Astrocyte of the spinal cord (primary cell): ENCODE measurements around the gene DDA1.

Experiments
- DNase-seq: peaks from one replicate; pipeline ENCODE4 v3.0.0; 2011; ENCODE audit warnings: low read depth, low spot score
- H3K4me3 ChIP-seq: 2 replicates; pipeline ENCODE4 v1.5.1; 2011; ENCODE audit warnings: low read depth, mild to moderate bottlenecking, low read length, moderate library complexity
- in situ Hi-C: cut with HindIII; loops from 2 replicates; pipeline ENCODE4 v1.10.0; 2017; ENCODE audit warnings: low sequenced_read_pairs
- TF ChIP-seq, protein P1 (sequence below): IDR thresholded peaks from 2 replicates; pipeline ENCODE4 v1.5.1; 2012; ENCODE audit warnings: low read depth, mild to moderate bottlenecking, low read length, inconsistent platforms

Gene DDA1

DNA sequence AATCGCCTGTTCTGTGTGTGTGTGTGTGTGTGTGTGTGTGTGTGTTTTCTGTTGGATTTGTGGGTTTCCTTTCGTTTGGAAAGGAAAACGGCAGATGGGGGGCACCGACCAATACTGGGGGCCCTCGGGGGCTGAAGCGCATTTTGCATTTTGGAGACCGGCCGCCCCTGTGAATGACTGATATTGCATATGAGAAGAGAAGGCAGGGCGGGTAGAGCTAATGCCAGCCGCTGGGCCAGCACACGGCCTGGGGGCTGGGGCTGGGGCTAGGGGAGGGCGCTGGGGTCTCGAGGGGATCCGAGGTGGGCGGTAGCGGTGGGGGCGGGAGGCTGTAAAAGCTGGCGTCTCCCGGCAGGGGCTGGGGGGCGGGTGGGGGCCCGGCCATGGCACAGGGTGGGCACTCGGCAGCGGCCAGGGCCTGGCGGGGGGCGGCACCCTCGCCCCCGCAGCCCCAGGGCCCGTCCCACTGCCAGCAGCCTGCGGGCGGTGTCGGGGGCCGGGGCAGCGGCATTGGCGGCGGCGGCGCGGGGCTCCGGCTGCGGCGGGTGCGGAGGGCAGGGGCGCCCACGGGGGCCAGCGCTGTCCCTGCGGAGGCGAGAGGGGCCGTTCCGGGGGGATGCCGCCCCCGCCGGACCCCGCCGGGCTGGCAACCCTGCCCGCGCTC is 14.1 kb downstream of the DDA1 start:
- H3K4me3 ChIP-seq: no peak overlapping the region
- in situ Hi-C loops: no loop called here
- TF ChIP-seq, protein P1, sequence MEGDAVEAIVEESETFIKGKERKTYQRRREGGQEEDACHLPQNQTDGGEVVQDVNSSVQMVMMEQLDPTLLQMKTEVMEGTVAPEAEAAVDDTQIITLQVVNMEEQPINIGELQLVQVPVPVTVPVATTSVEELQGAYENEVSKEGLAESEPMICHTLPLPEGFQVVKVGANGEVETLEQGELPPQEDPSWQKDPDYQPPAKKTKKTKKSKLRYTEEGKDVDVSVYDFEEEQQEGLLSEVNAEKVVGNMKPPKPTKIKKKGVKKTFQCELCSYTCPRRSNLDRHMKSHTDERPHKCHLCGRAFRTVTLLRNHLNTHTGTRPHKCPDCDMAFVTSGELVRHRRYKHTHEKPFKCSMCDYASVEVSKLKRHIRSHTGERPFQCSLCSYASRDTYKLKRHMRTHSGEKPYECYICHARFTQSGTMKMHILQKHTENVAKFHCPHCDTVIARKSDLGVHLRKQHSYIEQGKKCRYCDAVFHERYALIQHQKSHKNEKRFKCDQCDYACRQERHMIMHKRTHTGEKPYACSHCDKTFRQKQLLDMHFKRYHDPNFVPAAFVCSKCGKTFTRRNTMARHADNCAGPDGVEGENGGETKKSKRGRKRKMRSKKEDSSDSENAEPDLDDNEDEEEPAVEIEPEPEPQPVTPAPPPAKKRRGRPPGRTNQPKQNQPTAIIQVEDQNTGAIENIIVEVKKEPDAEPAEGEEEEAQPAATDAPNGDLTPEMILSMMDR: no peak
- no peak for DNase-seq

DNA sequence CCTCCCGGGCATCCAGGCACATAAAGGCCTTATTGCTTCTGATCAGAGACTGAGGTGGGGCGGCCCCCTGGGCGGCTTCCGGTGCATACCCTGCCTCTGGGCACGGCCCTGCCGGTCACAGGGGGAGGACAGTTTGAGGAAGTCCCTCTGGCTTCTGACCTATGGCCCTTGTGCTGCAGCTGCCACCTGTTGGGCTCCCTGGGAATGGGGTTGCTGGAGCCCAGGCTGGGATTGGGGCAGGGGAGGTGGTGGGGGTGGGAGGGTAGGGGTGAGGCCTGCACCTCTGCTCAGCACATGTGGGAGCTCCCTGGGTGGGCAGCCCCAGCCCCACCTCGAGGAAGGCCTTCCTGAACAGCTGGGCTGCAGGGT is 14.6 kb downstream of the DDA1 start:
- no peak for DNase-seq
- TF ChIP-seq, protein P1: no peak
- no peak overlapping the region for H3K4me3 ChIP-seq
- in situ Hi-C loops: no loop called here

DNA sequence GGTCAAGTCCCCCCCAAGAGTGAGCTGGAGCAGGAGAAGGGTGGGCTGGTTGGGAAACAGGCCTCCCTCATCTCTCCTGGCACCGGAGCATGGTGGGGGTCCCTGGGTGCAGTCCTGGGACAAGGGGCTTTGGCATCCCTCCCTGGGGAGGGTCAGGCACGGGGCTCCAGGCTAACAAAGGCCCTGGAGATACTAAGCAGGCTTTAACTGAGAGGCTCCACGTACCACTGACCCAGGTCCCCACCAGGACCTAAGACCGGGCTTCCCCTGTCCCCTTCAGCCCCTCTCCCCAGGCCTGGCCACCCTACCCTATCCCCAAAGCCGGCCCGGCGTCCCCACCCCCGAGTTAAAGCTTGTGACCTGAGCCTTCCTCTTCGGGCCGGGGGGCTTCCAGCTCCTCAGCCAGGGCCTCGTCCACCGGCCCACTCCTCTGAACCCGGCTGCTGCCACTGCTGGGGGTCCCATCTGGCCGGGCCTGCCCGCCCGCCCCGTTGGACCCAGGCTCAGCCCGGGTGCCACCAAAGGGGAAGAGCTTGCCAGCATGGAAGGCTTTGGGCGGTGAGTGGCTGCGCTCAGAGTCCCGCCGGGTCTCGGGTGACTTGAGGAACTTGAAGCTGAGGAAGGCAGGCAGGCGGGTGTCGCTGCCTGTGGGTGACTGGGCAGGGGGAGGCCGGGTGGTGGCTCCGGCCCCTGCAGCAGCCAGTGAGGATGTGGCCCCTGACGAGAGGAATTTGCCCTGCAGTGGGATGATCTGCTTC is 15.2 kb downstream of the DDA1 start:
- H3K4me3 ChIP-seq: no peak overlapping the region
- DNase-seq: no peak
- in situ Hi-C loops: no loop called here
- TF ChIP-seq, protein P1: no peak

DNA sequence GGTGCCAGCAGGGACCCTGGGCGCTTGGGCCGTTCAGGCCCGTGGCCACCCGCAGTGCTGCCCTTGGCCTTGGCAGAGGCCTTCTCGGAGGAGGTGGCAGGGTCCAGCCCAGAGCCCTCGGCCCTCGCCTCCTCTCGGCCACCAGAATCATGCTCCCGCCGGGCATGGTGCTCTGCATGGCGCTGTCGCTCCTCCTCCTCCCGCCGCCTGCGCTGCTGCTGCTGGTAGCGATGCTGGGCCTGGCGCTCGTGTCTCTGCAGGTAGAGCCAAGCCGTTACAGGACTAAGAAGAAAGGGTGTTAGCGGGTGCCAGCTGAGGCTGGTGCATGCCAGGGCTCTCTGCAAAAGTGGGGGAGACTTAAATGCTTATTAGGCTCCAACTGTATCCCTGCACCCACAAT is 15.8 kb downstream of the DDA1 start:
- no peak for DNase-seq
- in situ Hi-C loops: no loop called here
- TF ChIP-seq, protein P1: no peak
- H3K4me3 ChIP-seq: no peak overlapping the region

DNA sequence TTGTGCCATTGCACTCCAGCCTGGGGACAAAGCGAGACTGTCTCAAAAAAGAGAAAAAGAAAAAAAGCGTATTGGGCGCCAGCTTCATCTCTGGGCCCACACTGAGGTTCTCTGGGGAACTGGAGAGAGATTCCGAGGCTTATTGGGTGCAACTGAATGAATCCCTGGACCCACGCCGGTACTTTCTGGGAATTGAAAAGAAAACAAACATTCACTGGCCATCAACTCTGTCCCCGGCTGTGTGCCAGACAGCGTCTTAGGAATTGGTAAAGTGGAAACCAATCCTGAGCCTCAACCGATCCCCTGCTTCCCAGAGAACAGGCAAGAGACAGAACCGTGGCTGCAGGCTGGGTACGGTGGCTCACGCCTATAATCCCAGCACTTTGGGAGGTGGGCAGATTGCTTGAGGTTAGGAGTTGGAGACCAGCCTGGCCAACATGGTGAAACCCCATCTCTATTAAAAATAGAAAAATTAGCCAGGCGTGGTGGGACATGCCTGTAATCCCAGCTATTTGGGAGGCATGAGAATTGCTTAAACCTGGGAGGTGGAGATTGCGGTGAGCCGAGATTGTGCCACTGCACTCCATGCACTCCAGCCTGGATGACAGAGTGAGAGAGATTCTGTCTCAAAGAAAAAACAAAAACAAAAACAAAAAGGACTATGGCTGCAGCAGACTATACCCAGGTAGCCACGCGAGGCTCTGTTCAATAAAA is 16.7 kb downstream of the DDA1 start:
- no peak overlapping the region for H3K4me3 ChIP-seq
- in situ Hi-C loops: no loop called here
- DNase-seq: peak; percentile 32
- TF ChIP-seq, protein P1: no peak

DNA sequence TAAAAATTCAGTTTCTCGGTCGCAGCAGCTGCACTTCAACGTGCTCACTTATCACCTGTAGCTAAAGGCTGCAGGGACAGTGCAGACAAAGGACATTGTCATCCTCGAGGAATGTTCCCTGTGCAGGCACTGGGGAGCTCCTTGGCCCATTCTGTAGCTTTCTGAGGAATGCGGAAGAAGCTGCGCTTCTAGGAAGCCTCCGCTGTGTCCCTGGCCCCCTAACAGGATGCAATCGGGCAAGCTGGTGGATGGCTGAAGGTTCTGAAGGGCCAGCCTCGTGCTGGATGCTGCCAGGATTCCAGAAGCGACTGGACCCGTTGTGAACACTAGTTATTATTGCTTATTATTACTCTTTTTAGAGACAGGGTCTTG is 17.2 kb downstream of the DDA1 start:
- H3K4me3 ChIP-seq: no peak overlapping the region
- in situ Hi-C loops: no loop called here
- no peak for DNase-seq
- TF ChIP-seq, protein P1: no peak
